ACC112 (cell line): Measurements from ENCODE around the gene CHMP4A.
"Not testable (repeated sequence)": the region's sequence is repeated elsewhere in the genome, so short reads cannot be mapped to it uniquely, and the experiment has no call there.

Source experiments
- H2AFZ ChIP-seq: fragments of 200-600 bp; sonication (generic); one replicate; pipeline ENCODE4 v1.6.0; 2017; ENCODE audit warnings: antibody characterized with exemption, low read length; ENCODE audit not compliant: unreplicated experiment
- H3K27ac ChIP-seq: fragments of 200-600 bp; sonication (generic); 2 replicates; pipeline ENCODE4 v1.5.1; 2014; ENCODE audit warnings: low read depth, mild to moderate bottlenecking, antibody characterized with exemption, low read length, moderate library complexity
- H3K27me3 ChIP-seq: fragments of 200-600 bp; sonication (generic); 2 replicates; pipeline ENCODE4 v1.6.1; 2014; ENCODE audit warnings: mild to moderate bottlenecking, antibody characterized with exemption, low read length, moderate library complexity, mixed read lengths; ENCODE audit not compliant: insufficient read depth
- H3K36me3 ChIP-seq: fragments of 200-600 bp; sonication (generic); 2 replicates; pipeline ENCODE4 v1.6.1; 2016; ENCODE audit warnings: mild to moderate bottlenecking, antibody characterized with exemption, low read length, moderate library complexity, mixed read lengths; ENCODE audit not compliant: insufficient read depth
- H3K4me1 ChIP-seq: fragments of 200-600 bp; sonication (generic); one replicate; pipeline ENCODE4 v1.6.1; 2016; ENCODE audit warnings: low read length, mixed read lengths; ENCODE audit not compliant: insufficient read depth, unreplicated experiment, control insufficient read depth
- H3K4me3 ChIP-seq: fragments of 200-600 bp; sonication (generic); 2 replicates; pipeline ENCODE4 v1.5.1; 2014; ENCODE audit warnings: mild to moderate bottlenecking, low read depth, low read length
- H3K79me2 ChIP-seq: fragments of 200-600 bp; sonication (generic); one replicate; pipeline ENCODE4 v1.6.0; 2016; ENCODE audit warnings: low read length; ENCODE audit not compliant: control insufficient read depth, unreplicated experiment, insufficient read depth

CHMP4A gene

DNA sequence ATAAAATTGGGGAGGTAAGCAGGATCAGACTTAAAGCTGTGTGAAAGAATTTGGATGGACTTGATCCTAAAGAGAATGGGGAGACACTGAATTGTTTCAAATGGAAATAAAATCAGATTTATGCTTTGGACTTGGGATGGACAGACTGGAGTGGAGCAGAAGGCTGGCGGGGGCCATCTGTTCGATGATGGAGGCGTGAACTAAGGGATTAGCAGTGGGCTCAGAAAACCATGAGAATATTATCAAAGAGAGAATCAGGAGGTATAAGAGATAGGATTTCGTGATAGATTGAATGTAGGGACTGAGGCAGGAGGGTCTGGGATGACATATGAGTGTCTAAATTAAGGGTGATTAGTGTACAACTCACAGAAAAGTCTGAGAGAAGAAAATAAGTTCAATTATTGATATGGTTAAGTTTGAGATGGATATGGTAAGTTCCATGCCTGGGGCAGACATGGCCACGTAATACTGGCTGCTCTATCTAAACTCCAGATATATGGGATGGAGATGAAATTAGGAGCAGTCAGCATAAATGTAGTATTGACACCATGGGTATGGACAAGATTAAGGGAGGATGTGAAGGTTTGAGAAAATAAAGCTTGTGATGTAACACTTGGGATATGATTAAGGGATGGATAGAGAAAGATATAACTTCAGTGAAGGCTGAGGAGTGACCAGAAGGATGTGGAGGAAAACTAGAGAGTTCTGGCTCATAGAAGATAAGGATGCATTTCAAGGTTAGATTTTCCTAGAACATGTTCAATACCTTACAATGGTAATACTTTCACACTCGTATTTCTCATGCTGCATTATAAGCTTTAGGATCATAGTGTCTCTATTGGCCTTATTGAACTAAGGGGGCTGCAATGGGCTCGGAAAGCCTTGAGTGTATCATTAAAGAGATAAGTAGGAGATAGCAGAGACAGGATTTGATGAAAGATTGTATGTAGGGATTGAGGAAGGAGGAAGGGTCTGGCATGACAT is 8.8 kb downstream of the CHMP4A start:
- H3K36me3 ChIP-seq, result peaks cover 46% of the 10 kb centered on the region
- no peaks in the 10 kb centered on the region for H3K27me3 ChIP-seq
- H3K27ac ChIP-seq, result no peak overlapping the region
- no peak overlapping the region for H2AFZ ChIP-seq
- H3K79me2 ChIP-seq, result no peaks in the 10 kb centered on the region
- no peak overlapping the region for H3K4me3 ChIP-seq
- H3K4me1 ChIP-seq, result no peaks in the 10 kb centered on the region

DNA sequence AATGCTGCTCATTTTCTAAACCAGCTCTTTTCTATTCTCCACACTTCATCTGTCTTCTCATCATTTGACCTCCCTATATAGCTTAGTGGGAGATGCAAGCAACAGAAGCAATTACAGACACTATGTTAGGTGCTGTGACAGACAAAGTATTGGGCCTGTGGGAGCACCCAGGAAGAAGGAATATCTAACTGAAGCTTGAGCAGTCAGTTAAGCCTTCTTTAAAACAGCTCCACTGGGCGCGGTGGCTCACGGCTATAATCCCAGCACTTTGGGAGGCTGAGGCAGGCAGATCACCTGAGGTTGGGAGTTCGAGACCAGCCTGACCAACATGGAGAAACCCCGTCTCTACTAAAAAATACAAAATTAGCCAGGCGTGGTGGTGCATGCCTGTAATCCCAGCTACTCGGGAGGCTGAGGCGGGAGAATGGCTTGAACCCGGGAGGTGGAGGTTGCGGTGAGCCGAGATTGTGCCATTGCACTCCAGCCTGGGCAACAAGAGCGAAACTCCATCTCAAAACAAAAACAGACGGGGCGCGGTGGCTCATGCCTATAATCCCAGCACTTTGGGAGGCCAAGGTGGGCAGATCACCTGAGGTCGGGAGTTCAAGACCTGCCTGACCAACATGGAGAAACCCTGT is 9.9 kb downstream of the CHMP4A start:
- not testable (repeated sequence) for H3K27me3 ChIP-seq, H3K4me1 ChIP-seq, H2AFZ ChIP-seq, H3K4me3 ChIP-seq, H3K79me2 ChIP-seq, H3K27ac ChIP-seq
- H3K36me3 ChIP-seq, result peaks cover 45% of the 10 kb centered on the region

DNA sequence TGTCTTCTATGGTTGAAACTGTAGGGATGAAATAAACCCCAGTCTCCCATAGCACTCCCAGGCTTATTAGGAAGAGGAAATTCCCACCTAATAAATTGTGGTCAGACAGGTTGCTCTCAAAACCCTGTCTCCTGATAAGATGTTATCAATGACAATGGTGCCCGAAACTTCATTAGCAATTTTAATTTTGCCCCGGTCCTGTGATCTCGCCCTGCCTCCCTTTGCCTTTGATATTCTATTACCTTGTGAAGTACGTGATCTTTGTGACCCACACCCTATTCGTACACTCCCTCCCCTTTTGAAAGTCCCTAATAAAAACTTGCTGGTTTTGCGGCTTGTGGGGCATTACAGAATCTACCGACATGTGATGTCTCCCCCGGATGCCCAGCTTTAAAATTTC is 10.8 kb downstream of the CHMP4A start:
- Histone ChIP-seq H3K36me3 (peaks cover 37% of the 10 kb centered on the region), H3K79me2 (peaks cover 10% of the 10 kb centered on the region)
- not testable (repeated sequence) for H3K4me3 ChIP-seq, H3K4me1 ChIP-seq, H3K27ac ChIP-seq, H3K27me3 ChIP-seq, H2AFZ ChIP-seq

- peaks cover 39% of the 10 kb centered on the region for H3K79me2 ChIP-seq
- no peak overlapping the region for H3K27ac ChIP-seq
- H3K4me1 ChIP-seq, result peaks cover 15% of the 10 kb centered on the region
- no peaks in the 10 kb centered on the region for H3K27me3 ChIP-seq
- peaks cover 14% of the 10 kb centered on the region for H3K36me3 ChIP-seq
- no peak overlapping the region for H3K4me3 ChIP-seq
- no peak overlapping the region for H2AFZ ChIP-seq
These were observed 14.3 kb downstream of the CHMP4A start for GRCh38 chr14:24198814-24199524.

DNA sequence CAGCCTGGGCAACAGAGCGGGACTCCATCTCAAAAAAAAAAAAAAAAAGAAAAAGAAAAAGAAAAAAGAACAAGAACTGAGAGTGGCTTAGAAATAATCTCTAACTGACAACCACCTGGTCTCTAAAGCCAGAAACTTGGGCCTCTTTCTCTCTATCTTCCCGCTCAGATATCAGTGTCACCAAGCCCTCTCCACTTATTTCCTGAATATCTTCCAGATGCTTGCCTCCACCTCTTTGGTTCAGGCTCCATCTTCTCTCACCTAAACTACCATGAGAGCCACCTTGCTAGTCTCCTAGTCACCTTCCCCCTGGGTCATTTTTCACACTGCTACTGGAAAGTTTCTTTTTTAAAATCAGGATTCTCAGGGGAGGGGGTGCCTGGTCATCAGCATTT is 16.2 kb downstream of the CHMP4A start:
- Histone ChIP-seq H3K4me3 (peak overlapping the region; percentile 96; the same call in 1 of the 2 replicates), H2AFZ (no peak overlapping the region), H3K27ac (no peak overlapping the region), H3K27me3 (no peaks in the 10 kb centered on the region), H3K79me2 (peaks cover 50% of the 10 kb centered on the region), H3K4me1 (peaks cover 17% of the 10 kb centered on the region), H3K36me3 (peaks cover 17% of the 10 kb centered on the region)

GRCh38 chr14:24196071-24197055 is 16.9 kb downstream of the CHMP4A start:
- H3K79me2 ChIP-seq, result peaks cover 50% of the 10 kb centered on the region
- H2AFZ ChIP-seq, result peak overlapping the region; percentile 94
- peak overlapping the region; percentile 94 for H3K27ac ChIP-seq
- peaks cover 14% of the 10 kb centered on the region for H3K36me3 ChIP-seq
- peak overlapping the region; percentile 96 for H3K4me3 ChIP-seq
- peaks cover 17% of the 10 kb centered on the region for H3K4me1 ChIP-seq
- no peaks in the 10 kb centered on the region for H3K27me3 ChIP-seq

DNA sequence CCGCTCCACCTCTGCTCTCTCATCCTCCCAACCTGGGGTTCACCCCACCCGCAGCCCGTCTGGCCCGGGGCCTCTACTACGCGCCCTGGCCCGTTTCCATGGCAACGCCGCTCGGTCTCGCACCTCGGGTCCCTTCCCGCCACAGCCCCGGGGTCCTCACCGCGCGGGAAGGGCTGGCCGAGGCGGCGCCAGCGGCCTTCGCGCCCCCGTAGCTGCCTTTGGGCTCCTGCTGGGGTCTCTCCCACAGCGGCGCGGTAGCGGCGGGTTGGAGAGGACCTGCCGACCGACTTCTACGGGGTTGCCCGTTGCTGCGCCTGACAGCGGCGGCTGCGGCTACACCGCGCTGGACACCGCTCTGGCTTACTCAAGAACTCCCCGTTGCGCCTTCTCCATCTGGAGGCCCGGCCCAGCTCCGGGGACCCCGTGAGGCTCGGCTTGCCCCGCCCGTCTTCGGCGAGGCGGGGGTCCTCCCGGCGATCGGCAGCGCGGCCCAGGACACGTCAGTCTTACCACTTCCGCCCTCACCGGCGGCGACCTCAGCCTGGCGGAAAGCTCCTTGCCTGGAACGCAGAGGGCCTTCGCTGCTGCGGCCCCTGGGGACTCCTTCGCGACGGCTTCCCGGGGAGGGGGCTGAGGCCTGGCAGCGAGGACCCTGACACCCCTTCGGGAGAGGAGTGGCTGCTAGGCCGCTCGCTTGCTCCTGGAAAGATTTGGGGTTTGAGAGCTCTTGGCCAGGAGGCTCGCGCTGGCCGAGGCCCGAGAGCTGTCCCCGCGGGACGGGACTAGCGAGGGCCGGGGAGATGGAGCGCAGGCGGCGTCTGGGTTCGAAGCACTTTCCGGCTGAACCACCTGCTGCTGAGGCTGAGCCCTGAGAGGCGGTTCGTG is 17.9 kb downstream of the CHMP4A start, which contains the start of gene TM9SF1:
Gene TM9SF1 (minus strand): TSS at position 256 of the 885 bp plus-strand sequence. CDS start 422 bp downstream, outside the sequence.
- H3K27ac ChIP-seq, result peak within 1 kb of the TSS; percentile 94
- H3K4me1 ChIP-seq, result peaks cover 17% of the 10 kb centered on the region
- peak within 1 kb of the TSS; percentile 94 for H2AFZ ChIP-seq
- no peaks in the 10 kb centered on the region for H3K27me3 ChIP-seq
- H3K4me3 ChIP-seq, result peak within 1 kb of the TSS; percentile 96
- H3K36me3 ChIP-seq, result peaks cover 13% of the 10 kb centered on the region
- peaks cover 50% of the 10 kb centered on the region for H3K79me2 ChIP-seq

DNA sequence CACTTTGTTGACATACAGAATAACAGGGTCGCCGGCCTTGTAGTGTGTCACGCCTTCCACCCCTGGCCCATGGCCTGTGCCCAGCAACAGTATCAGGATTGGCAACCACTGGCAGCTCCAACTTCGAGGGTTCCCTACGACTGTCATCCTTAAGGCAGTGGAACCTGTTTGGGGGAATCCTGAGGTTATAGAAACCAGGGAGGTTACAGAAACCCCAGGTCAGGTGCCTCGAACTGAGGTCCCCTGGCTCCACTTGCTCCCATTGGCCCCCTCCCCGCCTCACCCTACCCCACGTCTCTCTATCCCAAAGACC is 18.5 kb downstream of the CHMP4A start:
- Histone ChIP-seq H3K79me2 (peaks cover 50% of the 10 kb centered on the region), H2AFZ (peak overlapping the region; percentile 94), H3K27me3 (no peaks in the 10 kb centered on the region), H3K4me3 (peak overlapping the region; percentile 96), H3K27ac (peak overlapping the region; percentile 94), H3K36me3 (peaks cover 19% of the 10 kb centered on the region), H3K4me1 (peaks cover 17% of the 10 kb centered on the region)

GRCh38 chr14:24194186-24194872 is 19.0 kb downstream of the CHMP4A start:
- peaks cover 50% of the 10 kb centered on the region for H3K79me2 ChIP-seq
- H3K27me3 ChIP-seq, result no peaks in the 10 kb centered on the region
- H3K4me1 ChIP-seq, result peaks cover 17% of the 10 kb centered on the region
- peak overlapping the region; percentile 96 for H3K4me3 ChIP-seq
- peak overlapping the region; percentile 94 for H3K27ac ChIP-seq
- H3K36me3 ChIP-seq, result peaks cover 19% of the 10 kb centered on the region
- H2AFZ ChIP-seq, result peak overlapping the region; percentile 94
